ENCODE results near the gene OR52A5.
"Not testable (repeated sequence)": the region's sequence is repeated elsewhere in the genome, so short reads cannot be mapped to it uniquely, and the experiment has no call there.

OR52A5 gene

GRCh38 chr11:5153574-5154431 is 15.6 kb upstream of the OR52A5 start:
- no peak overlapping the region for H3K27ac ChIP-seq (ENCODE audit: low read depth, low read length, severe bottlenecking)
- 63 to 100% methylated on average over 1 of the region's 3 CpGs for WGBS, 2 experiments (ENCODE audit: insufficient coverage in 2 of 2)

GRCh38 chr11:5151713-5152153 is 13.6 kb upstream of the OR52A5 start:
- H3K9me3 ChIP-seq (ENCODE audit: control insufficient read depth, low read length), result no peaks in the 10 kb centered on the region
- H3K4me1 ChIP-seq (ENCODE audit: control insufficient read depth, insufficient read depth, low read length, poor library complexity, severe bottlenecking), result no peaks in the 10 kb centered on the region
- H3K27ac ChIP-seq (ENCODE audit: low read depth, low read length, severe bottlenecking), result no peak overlapping the region
- H3K4me3 ChIP-seq (ENCODE audit: extremely low read depth, insufficient read depth, low read length, poor library complexity, severe bottlenecking), result no peak overlapping the region
- H3K36me3 ChIP-seq (ENCODE audit: control insufficient read depth, insufficient read depth, low read length), result no peaks in the 10 kb centered on the region
- WGBS, 2 experiments (ENCODE audit: insufficient coverage in 2 of 2), result 83 to 86% methylated on average over 2 of the region's 3 CpGs

More at GRCh38 chr11:5153574-5154431, 15.6 kb upstream of the OR52A5 start:
- no peaks in the 10 kb centered on the region for H3K4me1 ChIP-seq (ENCODE audit: control insufficient read depth, insufficient read depth, low read length, poor library complexity, severe bottlenecking)
- no peaks in the 10 kb centered on the region for H3K9me3 ChIP-seq (ENCODE audit: control insufficient read depth, low read length)
- no peak overlapping the region for H3K4me3 ChIP-seq (ENCODE audit: extremely low read depth, insufficient read depth, low read length, poor library complexity, severe bottlenecking)
- no peaks in the 10 kb centered on the region for H3K36me3 ChIP-seq (ENCODE audit: control insufficient read depth, insufficient read depth, low read length)

DNA sequence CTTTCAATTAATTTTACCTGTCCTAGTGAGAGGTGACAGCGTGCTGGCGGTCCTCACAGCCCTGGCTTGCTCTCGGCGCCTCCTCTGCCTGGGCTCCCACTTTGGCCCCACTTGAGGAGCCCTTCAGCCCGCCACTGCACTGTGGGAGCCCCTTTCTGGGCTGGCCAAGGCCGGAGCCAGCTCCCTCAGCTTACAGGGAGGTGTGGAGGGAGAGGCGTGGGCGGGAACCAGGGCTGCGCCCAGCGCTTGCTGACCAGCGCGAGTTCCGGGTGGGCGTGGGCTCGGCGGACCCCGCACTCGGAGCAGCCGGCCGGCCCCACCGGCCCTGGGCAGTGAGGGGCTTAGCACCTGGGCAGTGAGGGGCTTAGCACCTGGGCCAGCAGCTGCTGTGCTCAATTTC is 6.0 kb upstream of the OR52A5 start:
- WGBS, 2 experiments (ENCODE audit: insufficient coverage in 2 of 2), result 97 to 100% methylated on average over 4 to 18 of the region's 21 CpGs
- not testable (repeated sequence) for H3K36me3 ChIP-seq (ENCODE audit: control insufficient read depth, insufficient read depth, low read length); H3K9me3 ChIP-seq (ENCODE audit: control insufficient read depth, low read length); H3K4me3 ChIP-seq (ENCODE audit: extremely low read depth, insufficient read depth, low read length, poor library complexity, severe bottlenecking); H3K27ac ChIP-seq (ENCODE audit: low read depth, low read length, severe bottlenecking); H3K4me1 ChIP-seq (ENCODE audit: control insufficient read depth, insufficient read depth, low read length, poor library complexity, severe bottlenecking)

DNA sequence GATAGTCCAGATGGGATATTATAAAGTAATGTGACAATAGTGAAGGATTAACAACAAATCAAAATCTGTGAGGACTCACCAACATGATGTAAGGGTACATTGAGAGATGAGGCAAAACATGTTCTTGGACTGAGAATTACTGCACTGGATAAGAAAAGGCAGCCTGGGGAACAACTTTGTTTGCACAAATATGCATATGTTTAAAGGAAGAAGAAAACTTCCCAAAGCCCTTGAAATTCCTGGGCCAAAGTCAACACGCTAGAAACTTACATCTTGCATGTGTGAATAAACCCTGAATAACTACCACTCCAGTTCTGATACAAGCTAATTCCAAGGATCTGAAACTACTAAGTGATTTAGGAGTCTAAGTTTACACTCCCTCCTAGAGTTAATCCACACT is 1.1 kb downstream of the OR52A5 start:
- no peak overlapping the region for H3K4me3 ChIP-seq (ENCODE audit: extremely low read depth, insufficient read depth, low read length, poor library complexity, severe bottlenecking)
- no CpG with 5 or more reads among the region's 1 CpG for WGBS, 2 experiments (ENCODE audit: insufficient coverage in 2 of 2)
- H3K4me1 ChIP-seq (ENCODE audit: control insufficient read depth, insufficient read depth, low read length, poor library complexity, severe bottlenecking), result no peaks in the 10 kb centered on the region
- no peak overlapping the region for H3K27ac ChIP-seq (ENCODE audit: low read depth, low read length, severe bottlenecking)
- H3K9me3 ChIP-seq (ENCODE audit: control insufficient read depth, low read length), result no peaks in the 10 kb centered on the region
- no peaks in the 10 kb centered on the region for H3K36me3 ChIP-seq (ENCODE audit: control insufficient read depth, insufficient read depth, low read length)

DNA sequence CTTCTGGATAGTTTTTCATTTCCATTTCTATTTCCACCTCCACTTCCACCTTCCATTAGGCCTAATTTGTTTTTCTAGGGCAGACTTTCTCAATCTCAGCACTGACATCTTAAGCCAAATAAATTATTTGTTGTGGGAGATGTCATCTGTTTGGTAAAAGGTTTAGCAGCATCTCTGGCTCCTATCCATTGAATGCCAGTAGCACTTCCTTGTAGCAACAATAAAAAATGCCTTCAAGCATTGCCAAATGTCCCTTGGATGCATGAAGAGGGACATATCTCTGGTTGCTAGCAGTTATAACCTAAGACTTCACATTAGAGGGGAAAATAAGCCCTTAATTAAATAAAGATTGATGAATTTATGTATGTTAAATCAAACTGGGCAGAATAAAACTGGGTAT is 1.9 kb downstream of the OR52A5 start:
- H3K36me3 ChIP-seq (ENCODE audit: control insufficient read depth, insufficient read depth, low read length), result no peaks in the 10 kb centered on the region
- H3K27ac ChIP-seq (ENCODE audit: low read depth, low read length, severe bottlenecking), result no peak overlapping the region
- H3K9me3 ChIP-seq (ENCODE audit: control insufficient read depth, low read length), result no peaks in the 10 kb centered on the region
- H3K4me3 ChIP-seq (ENCODE audit: extremely low read depth, insufficient read depth, low read length, poor library complexity, severe bottlenecking), result no peak overlapping the region
- H3K4me1 ChIP-seq (ENCODE audit: control insufficient read depth, insufficient read depth, low read length, poor library complexity, severe bottlenecking), result no peaks in the 10 kb centered on the region

DNA sequence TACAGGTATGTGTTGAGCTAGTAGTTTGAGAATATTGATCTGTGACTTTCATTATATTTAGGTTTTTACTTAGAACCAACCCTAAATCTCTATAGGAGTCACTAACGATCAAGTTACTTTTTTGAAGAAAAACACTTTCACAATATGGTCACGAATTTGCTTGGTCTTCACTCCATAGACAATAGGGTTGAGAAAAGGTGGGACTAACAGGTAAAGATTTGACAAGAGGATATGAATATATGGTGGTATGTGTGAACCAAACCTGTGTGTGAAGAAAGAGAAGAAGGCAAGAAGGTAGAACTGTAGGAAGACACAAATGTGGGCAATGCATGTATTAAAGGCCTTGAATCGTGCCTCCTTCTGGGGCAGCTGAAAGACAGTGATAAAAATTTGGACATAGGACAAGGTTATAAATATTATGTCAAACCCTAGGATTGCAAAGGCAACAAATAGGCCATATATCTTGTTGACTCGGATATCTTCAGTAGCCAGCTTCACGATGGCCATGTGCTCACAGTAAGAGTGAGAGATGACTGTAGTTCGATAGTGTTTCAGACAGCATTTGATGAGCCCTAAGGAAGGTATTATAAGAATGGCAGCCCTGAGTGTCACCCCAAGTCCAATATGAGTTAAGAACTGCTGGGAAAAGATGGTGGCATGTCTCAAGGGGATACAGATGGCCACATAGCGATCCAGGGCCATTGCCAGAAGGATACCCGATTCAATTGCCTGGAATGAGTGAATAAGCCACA is 6.4 kb downstream of the OR52A5 start:
- H3K9me3 ChIP-seq (ENCODE audit: control insufficient read depth, low read length), result no peaks in the 10 kb centered on the region

GRCh38 chr11:5129457-5129877 is 8.7 kb downstream of the OR52A5 start:
- Histone ChIP-seq H3K27ac (ENCODE audit: low read depth, low read length, severe bottlenecking) (no peak overlapping the region), H3K36me3 (ENCODE audit: control insufficient read depth, insufficient read depth, low read length) (no peaks in the 10 kb centered on the region), H3K9me3 (ENCODE audit: control insufficient read depth, low read length) (no peaks in the 10 kb centered on the region), H3K4me3 (ENCODE audit: extremely low read depth, insufficient read depth, low read length, poor library complexity, severe bottlenecking) (no peak overlapping the region), H3K4me1 (ENCODE audit: control insufficient read depth, insufficient read depth, low read length, poor library complexity, severe bottlenecking) (no peaks in the 10 kb centered on the region)
- 94% methylated on average over 2 of the region's 2 CpGs; no CpG with 5 or more reads in 1 of the 2 experiments for WGBS, 2 experiments (ENCODE audit: insufficient coverage in 2 of 2)

More for the DNA sequence above, 6.4 kb downstream of the OR52A5 start:
- 83 to 91% methylated on average over 6 of the region's 8 CpGs for WGBS, 2 experiments (ENCODE audit: insufficient coverage in 2 of 2)
- no peak overlapping the region for H3K4me3 ChIP-seq (ENCODE audit: extremely low read depth, insufficient read depth, low read length, poor library complexity, severe bottlenecking)
- H3K36me3 ChIP-seq (ENCODE audit: control insufficient read depth, insufficient read depth, low read length), result no peaks in the 10 kb centered on the region
- no peak overlapping the region for H3K27ac ChIP-seq (ENCODE audit: low read depth, low read length, severe bottlenecking)
- H3K4me1 ChIP-seq (ENCODE audit: control insufficient read depth, insufficient read depth, low read length, poor library complexity, severe bottlenecking), result no peaks in the 10 kb centered on the region

DNA sequence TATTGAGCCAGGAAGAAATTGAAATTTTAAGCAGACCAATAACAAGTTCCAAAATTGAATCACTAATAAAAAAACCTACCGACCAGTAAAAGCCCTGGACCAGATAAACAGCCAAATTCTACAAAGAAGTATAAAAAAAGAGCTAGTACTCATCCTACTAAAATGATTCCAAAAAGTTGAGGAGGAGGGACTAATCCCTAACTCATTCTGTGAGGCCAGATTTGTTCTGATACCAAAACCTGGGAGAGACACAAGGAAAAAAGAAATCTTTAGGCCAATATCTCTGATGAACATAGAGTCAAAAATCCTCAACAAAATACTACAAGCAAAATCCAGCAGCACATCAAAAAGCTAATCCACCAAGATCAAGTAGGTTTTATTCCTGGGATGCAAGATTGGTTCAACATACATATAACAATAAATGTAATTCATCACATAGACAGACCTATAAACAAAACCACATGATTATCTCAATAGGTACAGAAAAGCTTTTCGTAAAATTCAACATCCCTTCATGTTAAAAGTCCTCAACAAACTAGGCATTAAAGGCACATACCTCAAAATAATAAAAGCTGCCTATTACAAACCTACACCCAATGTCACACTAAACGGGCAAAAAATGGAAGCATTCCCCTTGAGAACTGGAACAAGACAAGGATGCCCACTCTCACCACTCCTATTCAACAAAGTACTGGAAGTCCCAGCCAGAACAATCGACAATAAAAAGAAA is 13.1 kb downstream of the OR52A5 start:
- Histone ChIP-seq H3K4me3 (ENCODE audit: extremely low read depth, insufficient read depth, low read length, poor library complexity, severe bottlenecking) (no peak overlapping the region), H3K4me1 (ENCODE audit: control insufficient read depth, insufficient read depth, low read length, poor library complexity, severe bottlenecking) (no peaks in the 10 kb centered on the region), H3K27ac (ENCODE audit: low read depth, low read length, severe bottlenecking) (no peak overlapping the region), H3K36me3 (ENCODE audit: control insufficient read depth, insufficient read depth, low read length) (no peaks in the 10 kb centered on the region), H3K9me3 (ENCODE audit: control insufficient read depth, low read length) (no peaks in the 10 kb centered on the region)
- 80 to 100% methylated on average over 1 to 2 of the region's 4 CpGs for WGBS, 2 experiments (ENCODE audit: insufficient coverage in 2 of 2)

DNA sequence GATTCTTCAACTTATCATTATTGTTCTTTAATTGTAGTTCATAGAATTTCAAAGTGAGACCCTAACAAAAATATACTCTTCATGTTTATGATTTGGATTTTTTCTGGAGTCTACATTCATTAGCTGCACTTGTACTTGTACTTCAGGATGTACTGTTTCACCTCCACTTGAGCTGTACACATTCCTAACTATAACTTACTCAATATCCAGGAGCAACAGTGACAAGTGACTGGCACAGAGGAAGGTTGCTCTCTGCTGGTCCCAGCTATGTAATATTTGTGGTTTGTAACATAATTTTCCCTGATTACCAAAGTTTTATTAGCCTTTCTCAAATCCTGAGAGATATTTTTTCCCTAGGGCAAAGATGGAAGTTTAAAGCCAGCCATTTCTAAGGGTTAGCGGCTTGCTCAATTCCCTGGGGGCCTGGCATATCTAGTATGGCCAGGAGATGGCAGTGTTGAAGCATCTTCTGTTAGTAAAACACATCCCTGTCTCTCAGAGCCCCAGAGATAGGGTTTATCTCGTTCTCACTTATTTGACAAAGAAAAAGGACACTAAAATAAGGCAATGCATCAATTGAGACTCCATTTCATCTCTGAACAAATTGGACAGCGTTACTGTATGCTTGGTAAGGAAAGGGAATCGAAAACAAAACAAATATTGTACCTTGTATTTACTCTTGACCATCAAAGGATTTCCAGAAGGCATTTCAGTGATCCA is 14.2 kb downstream of the OR52A5 start:
- Histone ChIP-seq H3K9me3 (ENCODE audit: control insufficient read depth, low read length) (no peaks in the 10 kb centered on the region), H3K36me3 (ENCODE audit: control insufficient read depth, insufficient read depth, low read length) (no peaks in the 10 kb centered on the region), H3K4me1 (ENCODE audit: control insufficient read depth, insufficient read depth, low read length, poor library complexity, severe bottlenecking) (no peaks in the 10 kb centered on the region), H3K27ac (ENCODE audit: low read depth, low read length, severe bottlenecking) (no peak overlapping the region), H3K4me3 (ENCODE audit: extremely low read depth, insufficient read depth, low read length, poor library complexity, severe bottlenecking) (no peak overlapping the region)
- WGBS, 2 experiments (ENCODE audit: insufficient coverage in 2 of 2), result 0 to 8% methylated on average over 1 to 2 of the region's 4 CpGs

- no peak overlapping the region for H3K4me3 ChIP-seq (ENCODE audit: extremely low read depth, insufficient read depth, low read length, poor library complexity, severe bottlenecking)
- no peaks in the 10 kb centered on the region for H3K4me1 ChIP-seq (ENCODE audit: control insufficient read depth, insufficient read depth, low read length, poor library complexity, severe bottlenecking)
- no peak overlapping the region for H3K27ac ChIP-seq (ENCODE audit: low read depth, low read length, severe bottlenecking)
- H3K36me3 ChIP-seq (ENCODE audit: control insufficient read depth, insufficient read depth, low read length), result no peaks in the 10 kb centered on the region
- no peaks in the 10 kb centered on the region for H3K9me3 ChIP-seq (ENCODE audit: control insufficient read depth, low read length)
- no CpG with 5 or more reads among the region's 1 CpG for WGBS, 2 experiments (ENCODE audit: insufficient coverage in 2 of 2)
Observed at GRCh38 chr11:5118893-5119292, 19.3 kb downstream of the OR52A5 start.
